HG03521 (cell line): Measurements from ENCODE around the gene DPM3.
"Not testable (repeated sequence)": the region's sequence is repeated elsewhere in the genome, so short reads cannot be mapped to it uniquely, and the experiment has no call there.

ENCODE experiments used
- ATAC-seq: cut with Tn5 transposase; IDR thresholded peaks from one replicate; pipeline ENCODE4 v1.9.1; 2021; ENCODE audit warnings: mild to moderate bottlenecking, moderate library complexity; ENCODE audit not compliant: unreplicated experiment

The DPM3 gene

DNA sequence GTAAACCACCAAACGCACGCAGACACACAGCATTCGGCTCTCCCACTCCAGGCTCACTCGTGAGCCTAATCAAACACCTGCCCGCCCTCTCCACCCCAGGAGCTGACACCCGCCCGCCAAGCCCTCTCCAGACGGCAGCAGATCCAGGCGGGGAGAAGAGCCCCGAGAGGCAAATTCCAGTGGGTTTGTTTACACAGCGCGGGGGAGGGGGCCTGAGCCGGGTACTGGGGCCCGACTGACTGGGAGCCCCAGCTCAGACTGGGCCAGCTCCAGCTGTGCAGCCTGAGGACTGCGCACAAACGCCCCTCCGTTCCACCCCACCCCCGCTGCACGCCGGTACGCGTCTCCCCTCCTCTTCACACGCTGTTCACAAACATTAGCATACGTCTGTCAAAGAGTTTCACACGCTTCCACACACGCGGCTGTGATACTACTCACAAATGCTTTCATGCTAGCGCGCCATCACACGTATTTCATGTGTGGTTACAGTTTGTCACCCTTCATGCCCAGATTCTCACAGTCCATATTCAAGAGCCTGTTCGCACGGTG lies 13.7 kb downstream of the DPM3 start:
- no peak for ATAC-seq

DNA sequence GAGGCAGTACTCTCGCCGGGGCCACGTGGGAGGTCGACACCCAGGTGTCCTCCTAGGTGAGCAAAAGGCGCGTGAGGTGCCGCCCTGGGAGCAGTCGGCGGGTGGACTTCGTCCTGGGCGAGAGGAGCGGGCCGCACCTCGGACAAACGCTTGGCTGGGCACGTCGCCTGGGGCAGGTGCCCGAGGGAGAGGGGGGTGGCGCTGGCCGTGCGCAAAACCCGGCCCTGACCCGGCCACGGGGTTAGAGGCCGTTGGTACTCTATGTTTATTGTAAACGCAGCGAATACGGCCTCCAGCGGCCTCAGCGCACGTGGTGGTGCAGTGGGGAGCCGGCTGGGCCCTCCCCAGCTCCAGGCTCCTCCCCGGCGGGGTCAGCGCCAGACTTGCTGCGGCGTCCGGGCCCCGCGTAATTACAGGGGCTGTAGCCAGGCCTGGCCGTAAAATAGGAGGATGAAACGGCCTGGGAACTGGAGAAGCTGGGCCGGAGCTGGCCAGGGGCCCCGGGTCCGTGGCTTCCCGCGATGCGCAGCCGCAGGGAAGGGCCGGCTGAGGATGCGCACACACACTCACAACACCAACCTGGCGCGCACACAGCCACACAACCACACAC lies 14.3 kb downstream of the DPM3 start:
- no peak for ATAC-seq

DNA sequence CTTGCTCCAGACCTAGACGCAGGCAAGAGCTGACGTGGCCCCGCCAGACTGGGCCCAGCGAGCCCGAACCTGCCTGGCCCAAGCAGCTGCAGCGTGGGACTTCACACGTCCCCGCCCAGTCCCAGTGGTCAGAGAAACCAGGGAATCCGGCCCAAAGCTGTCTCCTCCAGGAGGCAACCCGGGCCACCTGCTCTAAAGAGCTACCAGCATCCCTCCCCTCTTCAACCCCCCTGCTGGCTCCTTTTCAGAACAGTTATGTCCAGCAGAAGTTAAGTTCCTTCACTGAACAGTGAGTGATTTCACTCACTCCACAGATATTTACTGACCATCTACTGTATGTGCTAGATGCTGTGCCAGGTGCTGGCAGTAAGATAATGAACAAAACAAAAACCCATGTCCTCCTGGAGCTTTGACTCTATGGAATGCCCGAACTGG lies 14.8 kb downstream of the DPM3 start:
- ATAC-seq: no peak

DNA sequence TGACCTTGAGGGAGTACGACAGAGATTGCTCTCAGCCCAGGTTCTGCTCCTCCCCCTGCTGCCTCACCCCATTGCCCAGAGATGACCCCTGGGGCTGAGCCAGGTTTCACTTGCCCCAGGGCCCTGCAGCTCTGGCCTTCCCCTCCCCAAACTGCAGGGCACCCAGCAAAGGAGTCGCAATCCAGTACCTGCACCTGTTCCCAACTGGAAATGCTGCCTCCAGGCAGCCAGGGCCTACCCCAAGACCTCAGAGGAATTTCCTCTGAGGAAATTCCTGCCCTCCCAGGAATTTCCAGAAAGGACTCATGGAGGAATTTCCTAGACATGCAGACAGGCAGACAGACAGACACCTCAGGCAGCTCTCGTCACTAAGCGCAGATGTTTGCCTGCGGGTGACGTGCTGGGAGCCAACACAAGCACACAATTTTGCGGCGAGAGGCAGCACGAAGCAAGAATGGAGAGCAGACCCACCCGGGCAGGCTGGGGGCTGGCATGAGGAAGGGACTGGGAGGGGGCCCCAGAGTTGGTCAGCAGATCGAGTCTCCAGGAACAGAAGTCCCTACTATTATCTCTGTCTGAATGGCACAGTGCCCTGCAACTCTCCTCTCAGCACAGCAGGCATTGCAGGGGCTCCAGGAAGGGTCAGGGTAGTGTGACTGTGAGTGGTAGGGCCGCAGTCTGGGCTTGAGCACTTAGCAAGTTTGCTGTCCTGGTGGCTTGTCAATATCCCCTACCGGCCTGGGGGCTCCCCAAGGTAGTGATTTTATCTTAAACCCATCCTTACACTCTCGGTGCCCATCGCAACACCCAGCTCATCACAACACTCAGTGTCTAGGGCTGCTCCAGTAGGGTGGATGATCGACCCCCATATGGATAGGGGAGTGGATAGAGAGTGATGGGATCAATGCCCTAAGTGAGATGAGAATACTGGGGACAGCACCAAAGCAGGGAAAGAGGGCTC lies 15.5 kb downstream of the DPM3 start:
- ATAC-seq: no peak

DNA sequence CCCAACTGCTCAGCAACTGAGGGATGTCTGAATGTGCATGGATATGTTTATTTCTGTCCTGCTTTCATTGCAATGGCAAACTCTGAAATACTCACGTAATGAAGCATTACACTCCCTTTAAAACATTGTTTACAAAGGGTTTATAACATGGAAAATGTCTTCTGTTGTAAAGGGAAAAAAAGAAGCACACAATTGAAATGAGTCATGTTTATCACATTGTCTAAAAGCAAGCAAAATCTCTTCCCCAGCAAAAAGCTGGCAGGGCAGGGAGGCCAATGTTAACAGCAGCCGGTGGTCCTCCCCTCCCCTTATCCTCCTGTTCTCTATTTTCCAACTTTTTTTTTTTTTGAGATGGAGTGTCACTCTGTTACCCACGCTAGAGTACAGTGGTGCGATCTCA lies 16.5 kb downstream of the DPM3 start:
- no peak for ATAC-seq

GRCh38 chr1:155122308-155122707 lies 18.0 kb downstream of the DPM3 start:
- no peak for ATAC-seq

- no peak for ATAC-seq
Observed at GRCh38 chr1:155121249-155121648, 19.1 kb downstream of the DPM3 start.

GRCh38 chr1:155120253-155120652 lies 20.1 kb downstream of the DPM3 start:
- ATAC-seq: no peak

- not testable (repeated sequence) for ATAC-seq
Observed at GRCh38 chr1:155118090-155118489, 22.2 kb downstream of the DPM3 start.

DNA sequence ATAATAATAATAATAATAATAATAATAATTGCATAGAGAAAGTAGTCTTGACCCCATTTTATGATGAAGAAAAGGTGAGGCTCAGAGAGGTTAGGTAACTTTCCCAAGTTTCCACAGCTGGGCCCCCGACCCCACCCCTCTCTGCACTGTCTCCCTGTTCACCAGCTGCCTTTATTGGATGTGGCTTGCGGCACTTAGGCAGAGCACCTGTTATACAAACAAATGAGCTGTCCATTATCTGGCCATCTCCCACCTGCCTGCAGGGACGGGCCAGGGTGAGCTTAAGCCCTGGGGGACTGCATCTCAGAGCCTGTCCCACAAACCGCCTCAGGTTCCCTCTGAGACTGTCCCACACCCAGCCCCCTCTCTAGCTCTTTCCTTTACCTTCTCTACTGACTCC lies 22.7 kb downstream of the DPM3 start:
- ATAC-seq: no peak

DNA sequence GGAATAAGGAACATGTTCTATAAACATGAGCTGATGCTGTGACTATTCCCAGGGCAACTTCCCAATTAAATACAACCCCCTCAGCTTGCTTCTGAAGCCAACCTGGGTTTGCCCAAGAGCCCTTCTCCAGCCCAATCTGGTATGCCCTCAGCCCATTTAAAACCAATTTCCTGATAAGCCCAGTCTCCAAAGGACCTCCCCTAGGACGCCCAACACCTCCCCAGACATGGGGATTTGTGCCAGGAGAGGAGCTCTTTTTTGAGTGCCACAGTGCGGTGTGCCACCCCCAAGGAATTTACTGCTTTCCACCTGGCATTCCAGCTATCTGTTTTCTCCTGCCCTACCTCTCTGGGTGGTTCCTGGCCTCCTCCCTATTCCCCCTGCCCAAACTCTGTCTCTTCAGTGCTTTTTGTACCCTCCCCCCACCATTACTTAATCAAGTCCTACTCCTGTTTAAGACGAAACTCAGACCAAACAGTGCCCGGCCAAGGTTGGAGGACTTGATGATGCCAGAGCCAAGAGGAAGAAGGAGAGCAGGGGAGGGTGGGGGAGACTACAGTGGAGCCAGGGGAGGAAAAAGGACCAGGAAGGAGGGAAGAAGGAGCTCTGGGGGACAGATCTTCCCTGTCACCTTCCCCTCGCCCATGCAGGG lies 24.1 kb downstream of the DPM3 start:
- ATAC-seq: no peak

GRCh38 chr1:155113450-155113980 lies 26.8 kb downstream of the DPM3 start:
- no peak for ATAC-seq

- no peak for ATAC-seq
Observed at GRCh38 chr1:155110826-155111225, 29.5 kb downstream of the DPM3 start.

DNA sequence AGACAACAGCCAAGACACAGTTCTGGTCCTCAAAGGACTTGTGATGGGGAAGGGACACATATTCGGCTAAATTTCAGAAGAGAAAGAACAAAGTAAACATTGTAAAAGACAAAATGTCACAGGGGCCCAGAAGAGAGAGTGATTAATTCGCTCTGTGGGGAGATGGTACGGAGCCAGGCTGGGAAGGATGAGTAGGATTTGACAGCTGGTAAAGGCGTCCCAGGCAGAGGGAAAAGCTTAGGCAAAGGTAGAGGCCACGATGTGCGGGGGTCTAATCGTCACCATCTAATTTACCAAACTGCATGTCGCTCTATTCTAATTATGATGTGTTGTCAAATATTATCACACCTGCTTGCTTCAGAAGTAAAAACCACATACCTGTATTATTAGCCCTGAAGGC lies 29.9 kb downstream of the DPM3 start:
- no peak for ATAC-seq

- ATAC-seq: no peak
Observed at GRCh38 chr1:155108296-155108695, 32.0 kb downstream of the DPM3 start.

- ATAC-seq: no peak
Observed at GRCh38 chr1:155107309-155108264, 32.7 kb downstream of the DPM3 start.

DNA sequence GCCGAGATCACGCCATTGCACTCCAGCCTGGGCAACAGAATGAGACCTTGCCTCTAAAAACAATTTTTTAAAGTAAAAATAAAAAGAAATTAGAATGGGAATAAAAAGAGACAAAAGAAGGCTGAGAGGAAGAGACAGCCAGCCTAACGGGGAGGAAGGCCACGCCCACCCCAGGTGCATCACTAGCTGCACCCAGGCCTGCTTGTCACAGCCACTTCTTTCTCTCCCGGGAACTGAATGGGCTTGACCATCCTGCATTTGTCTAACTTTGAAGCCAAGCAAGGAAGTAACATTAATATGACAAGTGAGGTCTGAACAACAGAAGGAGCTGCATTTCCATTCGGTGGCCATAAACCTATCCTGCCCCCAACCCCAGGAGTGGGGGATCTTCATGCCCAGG lies 33.5 kb downstream of the DPM3 start:
- ATAC-seq: no peak

DNA sequence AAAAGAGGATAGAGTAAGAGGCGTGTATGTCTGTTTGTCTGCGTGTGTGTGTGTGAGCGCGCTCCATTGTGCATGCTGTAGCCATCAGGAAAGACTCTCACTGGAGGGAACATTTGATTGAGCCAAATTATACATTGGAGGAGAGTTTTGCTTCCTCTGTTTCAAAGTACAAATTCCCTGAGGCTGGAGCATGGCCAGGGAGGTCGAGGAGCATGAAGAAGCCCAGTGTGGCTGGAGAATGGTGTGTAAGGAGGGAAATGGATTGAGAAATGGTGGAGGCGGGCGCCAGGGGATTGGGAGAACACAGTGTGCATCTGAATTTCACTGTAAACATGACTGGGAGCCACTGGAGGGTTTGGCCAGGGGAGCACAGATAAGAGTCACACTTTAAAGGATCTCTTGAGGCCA lies 34.7 kb downstream of the DPM3 start:
- ATAC-seq: no peak

GRCh38 chr1:155104605-155105534 lies 35.5 kb downstream of the DPM3 start:
- no peak for ATAC-seq
